AG09319 (cell line): ENCODE measurements around the gene ZNF771.
"Not testable (repeated sequence)": the region's sequence is repeated elsewhere in the genome, so short reads cannot be mapped to it uniquely, and the experiment has no call there.

Experiments
- DNase-seq: peaks from one replicate; pipeline ENCODE4 v3.0.0-alpha.2; 2010; ENCODE audit warnings: low read depth; ENCODE audit errors: extremely low read depth
- TF ChIP-seq, protein P1 (sequence below): IDR thresholded peaks from 2 replicates; pipeline ENCODE4 v1.5.1; 2011; ENCODE audit warnings: low read depth, mild to moderate bottlenecking, inconsistent platforms, low read length, moderate library complexity

Gene ZNF771

DNA sequence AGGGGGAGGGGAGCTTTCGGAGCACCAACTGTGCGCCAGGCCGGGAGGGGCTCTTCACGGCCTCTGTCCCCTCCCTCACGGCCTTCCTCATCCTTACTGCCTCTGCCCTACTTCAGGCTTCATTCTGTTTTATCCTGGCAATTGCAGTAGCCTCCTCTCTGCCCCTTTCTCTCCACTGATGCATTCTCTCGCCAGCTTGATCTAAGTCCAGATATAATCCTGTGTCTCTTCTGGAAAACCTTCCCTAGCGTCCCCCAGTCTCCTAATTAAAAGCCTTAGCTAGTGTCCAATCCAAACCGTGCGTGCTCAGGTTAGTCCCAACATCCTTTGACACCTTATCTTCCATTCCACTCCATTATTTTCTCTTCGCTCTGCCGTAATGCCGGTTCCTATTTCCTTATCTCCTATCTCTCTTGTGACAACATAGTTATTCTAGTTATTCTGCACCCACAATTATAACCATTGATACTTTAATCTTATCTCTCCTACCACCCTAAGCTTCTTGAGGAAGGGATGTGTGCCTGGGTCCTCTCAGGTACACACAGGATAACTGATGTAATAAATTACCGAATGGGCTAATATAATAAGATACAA is 11.3 kb upstream of the ZNF771 start:
- no peak for DNase-seq
- TF ChIP-seq, protein P1, sequence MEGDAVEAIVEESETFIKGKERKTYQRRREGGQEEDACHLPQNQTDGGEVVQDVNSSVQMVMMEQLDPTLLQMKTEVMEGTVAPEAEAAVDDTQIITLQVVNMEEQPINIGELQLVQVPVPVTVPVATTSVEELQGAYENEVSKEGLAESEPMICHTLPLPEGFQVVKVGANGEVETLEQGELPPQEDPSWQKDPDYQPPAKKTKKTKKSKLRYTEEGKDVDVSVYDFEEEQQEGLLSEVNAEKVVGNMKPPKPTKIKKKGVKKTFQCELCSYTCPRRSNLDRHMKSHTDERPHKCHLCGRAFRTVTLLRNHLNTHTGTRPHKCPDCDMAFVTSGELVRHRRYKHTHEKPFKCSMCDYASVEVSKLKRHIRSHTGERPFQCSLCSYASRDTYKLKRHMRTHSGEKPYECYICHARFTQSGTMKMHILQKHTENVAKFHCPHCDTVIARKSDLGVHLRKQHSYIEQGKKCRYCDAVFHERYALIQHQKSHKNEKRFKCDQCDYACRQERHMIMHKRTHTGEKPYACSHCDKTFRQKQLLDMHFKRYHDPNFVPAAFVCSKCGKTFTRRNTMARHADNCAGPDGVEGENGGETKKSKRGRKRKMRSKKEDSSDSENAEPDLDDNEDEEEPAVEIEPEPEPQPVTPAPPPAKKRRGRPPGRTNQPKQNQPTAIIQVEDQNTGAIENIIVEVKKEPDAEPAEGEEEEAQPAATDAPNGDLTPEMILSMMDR: no peak

DNA sequence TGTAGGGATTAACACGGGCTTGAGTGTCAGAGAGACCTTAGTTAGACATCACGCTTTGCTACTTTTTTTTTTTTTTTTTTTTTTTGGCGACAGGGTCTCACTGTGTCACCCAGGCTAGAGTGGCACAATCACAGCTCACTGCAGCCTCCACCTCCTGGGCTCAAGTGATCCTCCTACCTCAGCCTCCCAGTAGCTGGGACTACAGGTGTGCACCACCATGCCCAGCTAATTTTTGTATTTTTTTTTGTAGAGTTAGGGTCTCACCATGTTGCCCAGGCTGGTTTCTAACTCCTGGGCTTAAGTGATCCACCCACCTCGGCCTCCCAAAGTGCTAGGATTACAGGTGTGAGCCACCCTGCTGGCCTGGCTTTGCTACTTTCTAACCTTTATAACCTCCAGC is 10.8 kb upstream of the ZNF771 start:
- not testable (repeated sequence) for DNase-seq

DNA sequence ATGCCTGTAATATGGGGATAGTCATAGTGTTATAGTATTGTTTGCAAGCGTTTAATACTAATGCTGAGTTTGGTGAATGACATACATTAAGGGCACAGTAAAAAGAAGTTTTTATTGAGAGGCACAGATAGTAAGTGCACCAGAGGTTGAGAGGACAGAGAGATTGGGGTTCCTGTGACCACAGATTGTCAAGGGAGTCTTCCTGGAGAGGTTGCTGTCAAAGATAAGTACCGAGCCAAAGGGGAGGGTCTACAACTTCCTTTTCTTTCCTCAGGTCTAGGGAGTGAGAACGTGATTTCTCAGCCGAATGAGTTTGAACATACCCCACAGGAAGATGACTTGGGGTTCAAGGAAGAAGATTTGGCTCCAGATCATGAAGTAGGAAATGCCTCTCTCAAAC is 10.3 kb upstream of the ZNF771 start:
- DNase-seq: no peak
- TF ChIP-seq, protein P1: no peak

DNA sequence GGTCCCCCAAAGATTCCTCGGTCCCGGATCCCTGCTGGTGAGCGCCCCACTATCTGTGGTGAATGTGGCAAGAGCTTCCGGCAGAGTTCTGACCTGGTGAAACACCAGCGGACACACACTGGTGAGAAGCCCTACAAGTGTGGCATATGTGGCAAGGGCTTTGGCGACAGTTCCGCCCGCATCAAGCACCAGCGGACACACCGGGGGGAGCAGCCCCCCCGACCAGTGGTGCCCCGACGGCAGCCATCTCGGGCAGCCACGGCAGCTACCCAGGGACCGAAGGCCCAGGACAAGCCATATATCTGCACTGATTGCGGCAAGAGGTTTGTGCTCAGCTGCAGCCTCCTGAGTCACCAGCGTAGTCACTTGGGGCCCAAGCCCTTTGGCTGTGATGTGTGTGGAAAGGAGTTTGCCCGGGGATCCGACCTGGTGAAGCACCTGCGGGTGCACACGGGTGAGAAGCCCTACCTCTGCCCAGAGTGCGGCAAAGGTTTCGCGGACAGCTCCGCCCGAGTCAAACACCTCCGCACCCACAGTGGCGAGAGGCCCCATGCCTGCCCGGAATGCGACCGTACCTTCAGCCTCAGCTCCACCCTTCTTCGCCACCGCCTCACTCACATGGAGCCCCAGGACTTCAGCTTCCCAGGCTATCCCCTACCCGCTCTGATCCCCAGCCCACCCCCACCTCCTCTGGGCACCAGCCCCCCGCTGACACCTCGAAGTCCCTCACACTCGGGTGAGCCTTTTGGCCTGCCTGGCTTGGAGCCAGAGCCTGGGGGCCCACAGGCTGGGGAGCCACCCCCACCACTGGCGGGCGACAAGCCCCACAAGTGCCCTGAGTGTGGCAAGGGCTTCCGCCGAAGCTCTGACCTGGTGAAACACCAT is 9.4 kb upstream of the ZNF771 start:
- TF ChIP-seq, protein P1: no peak
- DNase-seq: no peak

DNA sequence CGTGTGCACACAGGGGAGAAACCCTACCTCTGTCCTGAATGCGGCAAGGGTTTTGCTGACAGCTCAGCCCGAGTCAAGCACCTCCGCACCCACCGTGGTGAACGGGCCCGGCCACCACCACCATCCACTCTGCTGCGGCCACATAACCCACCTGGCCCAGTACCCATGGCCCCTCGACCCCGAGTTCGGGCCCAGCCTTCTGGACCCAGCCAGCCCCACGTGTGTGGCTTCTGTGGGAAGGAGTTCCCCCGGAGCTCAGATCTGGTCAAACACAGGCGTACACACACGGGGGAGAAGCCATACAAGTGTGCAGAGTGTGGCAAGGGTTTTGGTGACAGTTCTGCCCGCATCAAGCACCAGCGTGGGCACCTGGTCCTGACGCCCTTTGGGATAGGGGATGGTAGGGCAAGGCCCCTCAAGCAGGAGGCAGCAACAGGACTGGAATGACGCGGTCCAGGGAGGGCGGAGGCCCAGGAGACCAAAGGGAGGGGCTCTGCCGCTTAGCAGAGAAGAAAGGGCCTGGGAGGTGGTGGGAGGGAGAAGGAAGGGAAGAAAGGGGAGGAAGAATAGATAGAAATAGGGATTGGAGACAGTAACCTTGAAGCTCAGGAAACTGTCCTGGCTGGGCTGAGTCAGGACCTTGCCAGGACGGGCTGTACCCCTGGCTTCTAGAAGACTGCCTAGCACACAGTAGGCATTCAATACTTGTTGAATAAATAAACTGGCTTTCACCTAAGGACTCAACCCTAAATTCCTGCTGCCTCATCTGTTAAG is 8.6 kb upstream of the ZNF771 start:
- TF ChIP-seq, protein P1: no peak
- DNase-seq: no peak

DNA sequence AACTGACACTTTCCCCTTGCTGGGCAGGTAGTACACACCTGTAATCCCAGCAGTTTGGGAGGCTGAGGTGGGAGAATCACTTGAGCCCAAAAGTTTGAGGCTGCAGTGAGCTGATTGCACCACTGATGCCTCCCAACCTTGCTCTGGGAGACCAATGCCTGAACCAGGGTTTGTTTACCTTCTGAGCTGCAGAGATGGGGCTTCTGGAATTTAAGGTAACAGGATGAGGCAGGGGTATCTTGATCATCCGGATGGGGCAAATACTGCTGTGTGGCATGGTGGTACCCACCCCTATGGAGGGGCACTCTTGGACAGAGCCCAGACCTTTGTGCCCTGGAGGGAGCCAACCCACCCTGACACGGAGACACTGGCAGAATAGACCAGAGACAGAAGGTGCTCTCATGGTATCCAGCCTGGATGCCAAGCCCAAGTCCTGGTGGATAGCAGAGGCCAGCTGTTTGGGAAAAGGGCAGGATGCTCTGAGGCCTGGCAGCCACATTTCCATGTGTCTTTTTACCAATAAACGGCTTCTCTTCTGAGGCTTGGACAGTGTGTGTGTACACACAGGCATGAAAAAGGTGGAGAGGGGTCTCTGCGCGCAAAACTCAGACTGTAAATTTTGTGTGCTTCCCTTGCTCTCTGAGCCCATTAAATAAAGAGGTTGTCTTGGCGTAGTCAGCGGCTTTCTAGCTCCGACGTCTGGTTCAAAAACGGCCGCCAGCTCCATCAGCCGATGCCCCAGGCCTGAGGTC is 7.8 kb upstream of the ZNF771 start:
- TF ChIP-seq, protein P1: no peak
- no peak for DNase-seq

DNA sequence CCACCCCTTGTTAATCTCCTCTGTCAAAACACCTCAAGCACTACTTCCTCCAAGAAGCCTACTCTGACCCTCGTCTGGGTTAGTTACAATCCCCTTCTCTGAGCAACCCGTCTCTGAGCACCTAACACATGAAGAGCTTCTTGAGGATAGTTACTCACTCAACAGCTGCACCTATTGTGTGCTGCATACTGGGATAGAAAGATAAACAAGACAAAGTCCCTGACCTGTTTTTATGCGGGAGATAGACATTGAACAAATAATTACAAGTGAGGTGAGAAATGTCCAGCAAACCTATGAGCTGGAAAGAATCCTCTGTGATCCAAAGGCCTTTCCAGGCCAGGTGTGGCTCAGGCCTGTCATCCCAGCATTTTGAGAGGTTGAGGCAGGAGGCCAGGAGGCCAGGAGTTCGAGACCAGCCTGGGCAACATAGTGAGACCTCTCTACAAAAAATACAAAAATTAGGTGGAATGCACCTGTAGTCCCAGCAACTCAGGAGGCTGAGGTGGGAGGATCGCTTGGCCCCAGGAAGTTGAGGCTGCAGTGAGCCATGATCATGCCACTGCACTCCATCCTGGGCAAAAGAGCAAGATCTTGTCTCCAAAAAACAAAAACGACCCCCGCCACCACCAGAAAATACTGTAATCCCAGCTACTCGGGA is 5.5 kb upstream of the ZNF771 start:
- TF ChIP-seq, protein P1: no peak

More for the DNA sequence above, 5.5 kb upstream of the ZNF771 start:
- DNase-seq: no peak
